Prostate gland (tissue), 2 donors: Measurements from ENCODE around the gene GALNTL6. TPM values are rescaled to one million over a fixed set of nuclear protein-coding genes. Genes with fewer than 3 reads are reported as not detected.

Source experiments
- DNase-seq: peaks from one replicate; pipeline ENCODE4 v3.0.0-alpha.2; 2019; ENCODE audit warnings: low spot score
- H3K27ac ChIP-seq, 2 donors: fragments of 200-600 bp; sonication (generic); 2 replicates each; pipeline ENCODE4 v1.5.1; 2017 to 2019
- H3K27me3 ChIP-seq: fragments of 200-600 bp; sonication (generic); replicated peaks from 2 replicates; pipeline ENCODE4 v1.5.1; 2019; ENCODE audit not compliant: insufficient read depth
- H3K36me3 ChIP-seq, 2 donors: fragments of 200-600 bp; sonication (generic); 1 replicate in 1 of 2; 2 replicates in 1 of 2; pipeline versions ENCODE4 v1.5.1 to v1.8.1; 2017 to 2019
- H3K4me1 ChIP-seq: fragments of 200-600 bp; sonication (generic); replicated peaks from 2 replicates; pipeline ENCODE4 v1.5.1; 2019
- H3K4me3 ChIP-seq, 2 donors: fragments of 200-600 bp; sonication (generic); 2 replicates each; pipeline ENCODE4 v1.5.1; 2017 to 2019
- H3K9me3 ChIP-seq: fragments of 200-600 bp; sonication (generic); 2 replicates; pipeline ENCODE4 v1.5.1; 2017
- POLR2A ChIP-seq: fragments of 450-650 bp; IDR thresholded peaks from one replicate; pipeline ENCODE4 v1.6.1; 2016; ENCODE audit warnings: antibody characterized with exemption, mild to moderate bottlenecking
- POLR2AphosphoS5 ChIP-seq: sonication (generic); formaldehyde crosslinking; IDR thresholded peaks from one replicate; pipeline ENCODE4 v1.6.1; 2017; ENCODE audit warnings: antibody characterized with exemption
- WGBS: methylation state at CpG from one replicate; pipeline ENCODE4 v1.1.5; 2018; 5-methylcytosine and 5-hydroxymethylcytosine counted together
- intact Hi-C: fragments of 100-400 bp; cut with DNase I; formaldehyde crosslinking; loops from one replicate; pipeline ENCODE4 v1.14.2; 2022
- total RNA-seq, 2 donors: library from RNA; depleted of rRNA; stranded (reverse); fragments of >200 nt; gene quantifications; one replicate each; pipeline ENCODE4 v1.1.0, GENCODE V29; 2016
- TF ChIP-seq, protein P1 (sequence below), 4 experiments: fragments of 200-600 bp in 2 of 4; fragments of 450-650 bp in 2 of 4; sonication (generic) in 2 of 4; IDR thresholded peaks; 1 replicate in 3 of 4; 2 replicates in 1 of 4; pipeline ENCODE4 v1.5.1; 2016 to 2019; ENCODE audit warnings: antibody characterized with exemption in 4 of 4, mild to moderate bottlenecking in 2 of 4, moderate library complexity in 2 of 4

Gene GALNTL6
- total RNA-seq, 2 donors from 2014 or later, result 0.23 to 0.85 TPM

DNA sequence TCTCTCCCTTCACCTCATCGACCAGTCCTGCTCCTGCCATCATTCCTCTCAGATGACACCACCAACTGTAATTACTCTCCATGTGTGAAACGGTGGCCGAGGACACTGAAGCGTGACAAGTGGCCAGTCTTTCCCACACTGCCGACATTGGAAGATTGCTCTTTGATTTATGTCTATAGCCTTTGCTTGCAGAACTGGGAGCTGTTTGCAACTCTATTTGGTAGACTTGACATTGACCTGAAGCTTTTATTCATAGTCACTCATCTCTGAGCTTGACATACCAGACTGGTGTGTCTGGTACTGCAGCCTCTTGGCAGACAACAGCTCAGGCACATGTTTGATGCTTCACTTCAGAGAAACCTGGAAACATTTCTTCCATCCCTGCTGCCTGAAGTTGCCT, 1233.6 kb downstream of the GALNTL6 start:
- H3K27me3 ChIP-seq, result no peaks in the 10 kb centered on the region
- WGBS, result 56% methylated on average over 5 of the region's 5 CpGs
- no peak overlapping the region for H3K4me3 ChIP-seq
- TF ChIP-seq, protein P1, sequence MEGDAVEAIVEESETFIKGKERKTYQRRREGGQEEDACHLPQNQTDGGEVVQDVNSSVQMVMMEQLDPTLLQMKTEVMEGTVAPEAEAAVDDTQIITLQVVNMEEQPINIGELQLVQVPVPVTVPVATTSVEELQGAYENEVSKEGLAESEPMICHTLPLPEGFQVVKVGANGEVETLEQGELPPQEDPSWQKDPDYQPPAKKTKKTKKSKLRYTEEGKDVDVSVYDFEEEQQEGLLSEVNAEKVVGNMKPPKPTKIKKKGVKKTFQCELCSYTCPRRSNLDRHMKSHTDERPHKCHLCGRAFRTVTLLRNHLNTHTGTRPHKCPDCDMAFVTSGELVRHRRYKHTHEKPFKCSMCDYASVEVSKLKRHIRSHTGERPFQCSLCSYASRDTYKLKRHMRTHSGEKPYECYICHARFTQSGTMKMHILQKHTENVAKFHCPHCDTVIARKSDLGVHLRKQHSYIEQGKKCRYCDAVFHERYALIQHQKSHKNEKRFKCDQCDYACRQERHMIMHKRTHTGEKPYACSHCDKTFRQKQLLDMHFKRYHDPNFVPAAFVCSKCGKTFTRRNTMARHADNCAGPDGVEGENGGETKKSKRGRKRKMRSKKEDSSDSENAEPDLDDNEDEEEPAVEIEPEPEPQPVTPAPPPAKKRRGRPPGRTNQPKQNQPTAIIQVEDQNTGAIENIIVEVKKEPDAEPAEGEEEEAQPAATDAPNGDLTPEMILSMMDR (IDR thresholded peaks at IDR 0.05), result no peak
- peak; percentile 45 for TF ChIP-seq POLR2AphosphoS5
- TF ChIP-seq POLR2A, result no peak
- DNase-seq, result peak; percentile 46
- no peak overlapping the region for H3K27ac ChIP-seq
- H3K9me3 ChIP-seq, result no peaks in the 10 kb centered on the region
- H3K36me3 ChIP-seq, result no peaks in the 10 kb centered on the region
- intact Hi-C loops, result no loop called here
- H3K4me1 ChIP-seq, result no peaks in the 10 kb centered on the region

DNA sequence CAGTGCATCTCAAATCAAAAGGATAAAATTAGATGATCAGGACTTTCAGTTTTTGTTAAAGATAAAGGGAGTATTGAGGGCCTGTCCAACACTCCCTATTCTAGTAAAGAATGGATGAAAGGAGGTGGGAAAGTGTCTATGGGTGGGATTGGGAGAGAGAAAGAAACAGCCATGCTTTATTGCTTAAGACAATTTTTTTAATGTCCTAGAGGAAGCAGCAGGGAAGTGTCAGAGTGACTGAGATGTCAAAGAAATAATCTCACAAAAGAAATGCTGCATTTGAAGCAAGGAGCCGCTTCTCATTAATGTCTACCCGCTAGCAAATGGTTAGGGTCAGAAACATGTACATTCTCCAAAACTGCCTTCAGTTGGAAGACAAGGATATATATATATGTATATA, 1238.0 kb downstream of the GALNTL6 start:
- Histone ChIP-seq H3K9me3 (no peaks in the 10 kb centered on the region), H3K36me3 (no peaks in the 10 kb centered on the region), H3K4me3 (no peak overlapping the region), H3K27me3 (no peaks in the 10 kb centered on the region), H3K27ac (no peak overlapping the region), H3K4me1 (no peaks in the 10 kb centered on the region)
- WGBS, result 93% methylated on average over 2 of the region's 2 CpGs
- TF ChIP-seq POLR2A (no peak), POLR2AphosphoS5 (no peak)
- TF ChIP-seq, protein P1 (IDR thresholded peaks at IDR 0.05), result no peak
- intact Hi-C loops, result no loop called here
- DNase-seq, result no peak

DNA sequence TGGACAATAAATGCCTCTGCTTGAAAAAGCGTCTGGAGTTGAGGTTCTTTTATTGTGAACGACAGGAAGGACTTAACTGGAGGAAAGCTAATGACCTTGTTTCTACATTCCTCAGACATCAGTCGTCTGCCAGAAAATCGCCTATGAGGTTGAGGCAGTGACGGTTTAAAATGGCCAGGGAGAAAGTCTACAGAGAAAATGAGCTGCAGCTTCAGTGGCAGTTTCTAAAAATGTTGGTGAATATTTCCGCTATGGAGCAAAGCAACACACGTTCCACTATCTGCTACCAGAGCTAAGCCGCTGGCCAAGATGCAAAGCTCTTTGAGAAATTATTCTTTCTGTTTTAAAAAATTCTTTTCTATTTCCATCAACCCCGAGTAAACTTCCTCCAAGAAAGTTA, 1238.5 kb downstream of the GALNTL6 start:
- Histone ChIP-seq H3K36me3 (no peaks in the 10 kb centered on the region), H3K4me1 (no peaks in the 10 kb centered on the region), H3K4me3 (no peak overlapping the region), H3K27me3 (no peaks in the 10 kb centered on the region), H3K27ac (no peak overlapping the region), H3K9me3 (no peaks in the 10 kb centered on the region)
- TF ChIP-seq POLR2AphosphoS5 (no peak), POLR2A (no peak)
- TF ChIP-seq, protein P1 (IDR thresholded peaks at IDR 0.05), result no peak
- 75% methylated on average over 9 of the region's 9 CpGs for WGBS
- intact Hi-C loops, result no loop called here
- DNase-seq, result no peak

DNA sequence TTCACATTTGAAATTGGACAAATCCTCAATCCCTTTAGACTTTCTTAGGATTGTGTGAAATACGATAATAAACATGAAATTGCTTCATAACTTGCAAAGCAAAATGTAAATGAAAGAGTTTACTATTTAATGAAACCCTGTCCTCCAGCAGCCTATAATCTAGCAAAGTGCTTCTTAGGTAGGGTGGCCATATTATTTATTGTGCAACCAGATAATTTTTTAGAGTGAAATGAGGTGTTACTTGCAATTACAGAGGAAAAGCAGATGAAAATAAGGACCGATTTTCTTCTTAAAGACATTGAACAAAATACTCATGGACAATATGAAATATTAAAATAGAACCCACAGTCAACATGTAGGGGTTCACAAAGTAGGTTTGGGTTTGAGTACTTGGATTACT, 1239.2 kb downstream of the GALNTL6 start:
- Histone ChIP-seq H3K27me3 (no peaks in the 10 kb centered on the region), H3K36me3 (no peaks in the 10 kb centered on the region), H3K27ac (no peak overlapping the region), H3K9me3 (no peaks in the 10 kb centered on the region), H3K4me3 (no peak overlapping the region), H3K4me1 (no peaks in the 10 kb centered on the region)
- no peak for DNase-seq
- intact Hi-C loops, result no loop called here
- 96% methylated on average over 2 of the region's 2 CpGs for WGBS
- TF ChIP-seq, protein P1 (IDR thresholded peaks at IDR 0.05), result no peak
- TF ChIP-seq POLR2AphosphoS5 (no peak), POLR2A (no peak)

DNA sequence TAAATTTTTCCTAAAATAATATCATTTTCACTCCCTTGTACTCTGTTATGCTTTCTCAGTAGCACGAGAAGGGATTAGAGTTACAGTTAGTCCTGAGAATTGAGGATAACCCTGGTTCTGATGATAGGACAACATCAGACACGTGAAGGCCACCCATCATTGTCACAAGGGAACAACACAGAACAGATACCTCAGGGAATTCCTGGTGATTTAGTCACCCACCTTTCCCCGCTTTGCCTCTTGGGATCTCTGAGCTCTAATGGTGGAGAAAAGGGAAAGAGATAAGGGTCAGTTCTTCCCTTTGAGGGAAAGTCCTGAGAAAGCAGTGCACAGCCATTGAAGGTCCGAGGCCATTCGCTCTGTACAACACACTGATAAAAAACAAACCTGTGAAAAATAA, 1243.1 kb downstream of the GALNTL6 start:
- Histone ChIP-seq H3K4me1 (no peaks in the 10 kb centered on the region), H3K27me3 (no peaks in the 10 kb centered on the region), H3K27ac (no peak overlapping the region), H3K36me3 (no peaks in the 10 kb centered on the region), H3K4me3 (no peak overlapping the region), H3K9me3 (no peaks in the 10 kb centered on the region)
- no peak for DNase-seq
- intact Hi-C loops, result no loop called here
- WGBS, result 87% methylated on average over 5 of the region's 5 CpGs
- TF ChIP-seq POLR2AphosphoS5 (no peak), POLR2A (no peak)
- TF ChIP-seq, protein P1 (IDR thresholded peaks at IDR 0.05), result no peak
